GM19043 (cell line): Measurements from ENCODE around the gene TBC1D9B.

Experiments
- ATAC-seq: cut with Tn5 transposase; IDR thresholded peaks from one replicate; pipeline ENCODE4 v1.9.1; 2021; ENCODE audit warnings: low read depth; ENCODE audit not compliant: unreplicated experiment

The TBC1D9B gene

DNA sequence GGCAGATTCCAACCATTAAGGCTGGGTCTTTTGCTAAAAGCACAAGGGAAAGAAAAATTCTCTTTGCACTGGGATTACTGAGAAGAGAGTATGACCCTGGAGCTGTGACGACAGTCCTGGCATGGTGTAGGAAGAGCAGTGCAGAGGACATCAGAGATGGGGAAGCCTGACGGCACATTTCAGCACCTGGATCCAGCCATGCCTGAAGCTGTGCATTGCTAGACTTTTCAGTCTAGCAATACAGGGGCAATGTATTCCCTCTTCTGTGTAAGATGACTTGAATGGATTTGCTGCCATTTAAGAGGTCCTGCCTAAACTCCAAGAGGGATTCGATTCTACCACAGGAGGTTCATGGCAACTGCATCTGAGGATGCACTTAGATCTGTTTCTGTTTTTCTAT lies 36.7 kb downstream of the TBC1D9B start:
- ATAC-seq: no peak

DNA sequence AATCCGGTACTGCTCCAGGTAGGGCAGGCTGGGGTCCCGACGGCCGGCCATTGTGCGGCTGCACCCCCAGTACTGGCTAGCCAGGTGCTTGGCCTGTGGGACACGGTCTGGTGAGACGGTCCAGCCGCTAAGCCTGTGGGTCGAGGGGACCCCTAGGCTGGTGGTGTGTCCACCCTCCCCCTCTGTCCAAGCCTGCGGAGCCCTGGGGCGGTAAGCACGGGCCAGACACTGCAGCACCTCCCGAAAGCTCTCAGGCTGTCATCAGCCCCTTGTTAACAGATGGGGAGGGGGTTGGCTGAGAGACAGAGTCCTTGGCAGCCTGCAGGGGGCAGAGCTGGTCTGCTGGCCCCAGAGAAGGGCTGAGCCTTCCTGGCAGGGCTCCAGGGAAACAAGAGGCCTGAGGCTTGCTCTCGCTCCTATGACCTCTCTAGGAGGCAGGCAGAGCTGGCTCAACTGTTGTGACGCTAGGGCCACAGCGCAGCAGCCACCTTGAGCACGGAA lies 37.2 kb downstream of the TBC1D9B start:
- no peak for ATAC-seq

DNA sequence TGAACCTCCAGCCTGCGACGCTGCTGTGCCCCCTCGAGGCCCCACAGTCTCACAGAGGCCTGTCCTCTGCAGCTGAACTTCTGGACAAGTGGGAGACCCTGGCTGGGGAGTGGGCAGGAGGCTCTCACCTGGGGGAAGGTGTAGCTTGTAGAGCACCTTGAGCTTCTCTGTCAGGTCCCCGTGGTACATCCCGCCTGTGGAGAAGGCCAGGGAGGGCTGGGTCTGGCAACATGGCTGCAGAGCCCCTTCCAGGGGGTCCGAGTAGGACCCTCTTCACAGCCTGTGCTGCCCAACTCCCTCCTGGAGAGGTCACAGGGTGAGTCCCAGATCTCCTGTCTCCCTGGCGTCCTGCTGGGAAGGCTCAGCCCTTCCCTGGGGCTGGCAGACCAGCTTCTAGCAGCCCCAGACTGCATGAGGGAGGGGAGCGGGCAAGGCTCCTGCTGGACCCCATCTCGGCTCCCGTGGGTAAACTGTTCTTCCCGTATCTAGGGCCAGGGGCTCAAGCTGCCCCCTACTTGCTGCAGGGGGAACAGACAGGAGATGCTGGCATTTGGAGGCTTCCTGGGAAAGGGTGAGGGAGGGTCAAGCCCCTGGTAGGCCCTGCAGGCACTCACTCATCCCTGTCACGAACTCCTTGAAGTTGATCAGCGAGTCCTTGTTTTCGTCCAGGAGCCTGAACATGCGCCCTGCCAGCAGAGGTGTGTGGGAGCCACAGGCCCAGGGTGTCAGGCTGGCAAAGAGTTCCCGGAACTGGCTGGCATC lies 37.9 kb downstream of the TBC1D9B start:
- no peak for ATAC-seq

DNA sequence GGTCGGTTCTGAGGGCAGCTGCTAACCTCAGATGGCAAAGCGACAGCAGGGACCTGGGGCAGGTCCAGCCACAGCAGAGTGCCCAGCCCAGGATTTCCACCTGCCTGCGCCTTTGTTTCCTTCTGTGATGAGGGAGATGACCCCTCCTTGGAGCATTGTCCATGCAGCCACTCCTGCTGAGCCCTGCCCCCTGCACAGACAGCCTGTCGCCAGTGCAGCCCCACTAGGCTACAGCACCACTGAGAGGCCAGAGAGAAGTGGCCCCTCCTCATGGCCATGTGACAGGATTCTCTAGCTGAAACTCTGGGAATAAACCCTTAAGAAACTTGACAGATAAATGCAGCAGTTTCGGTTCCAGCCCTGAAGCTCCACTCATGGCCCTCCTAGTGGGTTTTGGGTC lies 38.6 kb downstream of the TBC1D9B start:
- no peak for ATAC-seq

DNA sequence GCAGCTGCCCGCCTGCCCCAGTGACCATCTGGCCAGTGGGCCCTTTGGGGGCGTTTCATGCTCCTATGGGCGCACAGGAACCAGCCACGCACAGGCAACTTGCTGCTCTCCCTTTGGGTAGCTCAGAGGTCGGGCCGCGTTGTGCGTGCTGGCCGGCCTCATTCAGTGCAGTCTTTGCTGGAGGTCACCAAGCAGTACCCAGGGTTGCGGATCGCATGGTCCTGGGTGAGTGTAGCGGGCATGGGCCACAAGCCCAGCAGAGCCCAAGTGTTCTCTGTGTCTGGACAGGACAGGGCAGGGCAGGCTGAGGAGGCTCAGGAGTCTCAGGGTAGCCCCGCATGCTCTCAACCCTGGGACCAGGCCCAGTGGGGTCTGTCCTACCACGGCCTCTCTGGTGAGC lies 39.2 kb downstream of the TBC1D9B start:
- no peak for ATAC-seq

DNA sequence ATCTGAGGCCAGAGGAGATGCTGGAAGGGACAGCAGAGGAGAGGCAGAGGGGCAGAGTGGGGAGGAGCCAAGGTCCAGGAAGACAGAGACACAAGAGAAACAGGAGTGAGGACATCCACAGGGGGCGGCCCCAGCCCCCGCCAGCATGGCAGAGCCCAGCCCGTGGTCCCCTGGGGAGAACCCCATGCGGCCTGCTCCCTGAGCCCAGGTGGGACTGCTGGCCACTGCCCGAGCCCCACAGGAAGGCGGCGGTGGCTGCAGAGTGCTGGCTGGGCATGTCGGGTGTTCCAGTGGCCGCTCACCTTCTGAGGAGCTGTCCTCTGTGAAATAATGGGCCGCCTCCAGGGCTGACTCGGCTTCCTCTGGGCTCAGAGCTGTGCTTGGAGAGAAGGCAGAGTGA lies 40.2 kb downstream of the TBC1D9B start:
- no peak for ATAC-seq

DNA sequence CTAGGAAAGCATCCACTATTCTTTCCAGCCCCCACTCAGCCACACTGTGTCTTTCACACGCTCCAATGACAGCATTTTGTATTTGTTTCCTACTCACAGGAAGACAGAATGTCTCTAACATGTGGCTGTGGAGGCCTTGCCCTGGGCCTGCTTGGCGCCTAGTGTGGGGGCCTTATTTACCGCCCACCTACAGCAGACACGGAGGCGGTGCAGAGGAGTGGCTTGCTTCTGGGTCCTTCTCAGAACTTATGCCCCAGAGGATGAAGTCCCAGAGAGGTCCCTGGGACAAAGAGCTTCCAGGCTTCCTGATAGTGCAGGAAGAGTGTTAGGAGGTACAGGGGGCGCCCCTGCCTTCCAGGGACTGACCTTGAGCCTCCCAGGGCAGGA lies 40.6 kb downstream of the TBC1D9B start:
- no peak for ATAC-seq

DNA sequence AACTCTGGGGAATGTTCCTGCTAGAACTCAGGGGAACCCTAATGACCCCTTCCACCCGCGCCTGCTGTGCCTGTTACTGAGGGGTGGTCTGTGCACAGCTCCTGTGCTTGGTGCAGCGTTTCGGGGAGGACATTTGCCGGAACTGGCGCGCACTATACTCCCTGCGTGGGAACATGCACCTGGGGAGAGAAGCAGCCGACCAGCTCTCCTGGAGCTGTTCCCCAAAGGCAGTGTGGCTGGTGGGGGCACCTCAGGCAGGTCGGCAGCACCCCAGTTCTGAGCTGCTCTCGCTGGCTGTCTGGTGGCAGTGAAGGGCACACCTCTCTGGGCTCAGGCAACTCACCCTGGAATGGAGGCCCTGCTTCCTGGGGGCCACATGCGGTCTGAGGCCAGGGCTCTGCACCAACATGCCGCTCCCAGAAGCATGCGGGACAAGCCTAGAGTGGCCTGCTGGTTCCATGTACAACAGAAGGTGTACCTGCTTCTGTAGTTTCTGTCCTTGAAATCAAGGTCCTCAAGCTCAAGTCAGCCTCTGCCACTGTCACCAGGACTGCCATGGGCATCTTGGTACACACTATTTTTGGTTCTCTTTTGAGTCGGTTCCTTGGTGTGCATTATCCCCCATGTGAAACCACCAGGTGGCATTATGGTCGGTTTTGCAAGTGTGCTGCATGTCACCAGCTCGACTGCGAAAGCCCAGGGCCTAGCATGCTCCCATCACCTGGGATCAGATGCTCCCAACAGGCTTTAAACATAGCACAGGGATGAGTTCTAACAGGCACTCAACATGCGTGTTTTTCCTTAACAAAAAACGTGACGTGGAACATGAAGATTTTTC lies 41.2 kb downstream of the TBC1D9B start:
- ATAC-seq: no peak

DNA sequence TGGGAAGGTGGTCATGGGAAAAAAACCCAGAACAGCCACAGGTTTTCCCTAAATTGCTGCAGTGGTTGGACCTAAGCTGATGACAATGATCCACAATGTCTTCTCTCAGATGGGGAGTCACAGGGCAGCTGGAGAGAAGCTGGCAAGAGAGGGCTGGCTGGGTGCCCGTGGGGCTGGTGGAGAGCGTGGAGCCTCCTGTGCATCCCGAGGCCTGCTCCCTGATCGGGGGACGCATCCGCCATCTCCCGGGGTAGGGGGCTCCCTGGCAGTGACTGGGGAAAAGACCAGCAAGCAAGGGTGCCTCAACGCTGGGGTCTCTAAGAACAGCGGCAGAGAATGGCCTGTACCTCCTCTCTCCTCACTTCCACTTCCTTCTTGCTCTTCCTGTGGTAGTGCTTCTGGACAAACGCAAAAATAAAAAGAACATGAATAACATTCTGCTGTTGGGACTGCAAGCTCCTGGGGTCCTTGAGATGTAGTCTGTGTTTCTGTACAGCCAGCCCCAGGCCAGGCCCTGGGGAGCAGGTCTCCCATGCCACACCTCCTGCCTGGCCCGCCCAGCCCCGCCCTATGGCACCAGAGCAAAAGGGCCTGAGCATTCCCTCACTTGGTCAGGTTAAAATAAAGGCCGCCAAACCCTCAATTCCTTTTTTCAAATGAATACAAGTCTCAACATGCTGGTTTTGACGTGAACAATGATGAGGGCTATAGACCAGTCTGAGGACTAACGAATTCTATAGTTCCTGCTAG lies 42.0 kb downstream of the TBC1D9B start:
- ATAC-seq: no peak

DNA sequence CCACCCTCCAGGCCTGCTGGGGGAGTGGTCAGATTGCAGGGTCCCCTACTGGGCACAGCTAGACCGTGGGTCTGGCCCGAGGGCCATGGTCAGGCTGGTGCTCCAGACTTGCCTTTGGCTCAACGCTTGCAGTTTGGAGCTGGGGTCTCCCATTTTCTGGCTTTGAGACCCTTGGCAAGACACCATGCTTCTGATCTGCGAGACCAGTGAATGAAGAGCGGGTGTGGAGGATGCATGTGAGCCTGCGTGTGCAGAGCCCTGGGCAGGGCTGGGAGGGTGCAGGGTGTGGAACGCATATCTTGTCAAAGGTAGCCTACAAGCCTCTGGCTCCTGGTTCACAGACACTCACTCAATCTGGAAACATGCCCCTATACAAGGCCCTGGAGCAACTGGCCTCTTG lies 43.0 kb downstream of the TBC1D9B start:
- no peak for ATAC-seq

DNA sequence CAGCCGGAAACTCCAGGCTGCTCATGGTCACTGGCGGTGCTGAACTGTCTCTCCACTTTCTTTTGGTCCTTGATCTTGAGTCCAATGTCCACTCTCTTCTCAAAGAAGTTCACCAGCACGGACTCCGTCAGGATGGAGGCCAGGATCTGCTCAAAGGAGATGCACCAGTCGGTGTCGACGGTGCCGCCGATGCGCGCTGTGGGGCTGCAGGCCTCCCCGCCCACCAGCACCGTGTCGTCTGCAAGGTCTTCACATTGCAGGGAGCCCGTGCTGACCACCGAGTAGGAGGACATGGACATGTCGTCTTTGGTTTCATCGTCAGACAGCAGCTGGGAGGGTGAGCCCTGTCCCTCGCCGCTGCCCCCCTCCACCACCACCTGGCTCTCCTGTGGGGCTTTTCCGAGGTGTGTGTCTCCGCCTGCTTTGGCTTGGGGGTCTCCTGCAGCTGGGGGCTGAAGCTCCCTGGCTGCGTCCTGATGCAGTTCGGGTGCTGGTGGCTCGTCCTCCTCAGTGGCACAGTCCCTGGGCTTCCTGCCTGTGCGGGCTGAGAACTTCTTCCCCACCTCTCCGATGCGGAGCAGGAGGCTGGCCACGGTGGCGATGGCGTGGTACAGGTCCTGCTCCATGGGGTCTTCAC lies 44.1 kb downstream of the TBC1D9B start:
- no peak for ATAC-seq

DNA sequence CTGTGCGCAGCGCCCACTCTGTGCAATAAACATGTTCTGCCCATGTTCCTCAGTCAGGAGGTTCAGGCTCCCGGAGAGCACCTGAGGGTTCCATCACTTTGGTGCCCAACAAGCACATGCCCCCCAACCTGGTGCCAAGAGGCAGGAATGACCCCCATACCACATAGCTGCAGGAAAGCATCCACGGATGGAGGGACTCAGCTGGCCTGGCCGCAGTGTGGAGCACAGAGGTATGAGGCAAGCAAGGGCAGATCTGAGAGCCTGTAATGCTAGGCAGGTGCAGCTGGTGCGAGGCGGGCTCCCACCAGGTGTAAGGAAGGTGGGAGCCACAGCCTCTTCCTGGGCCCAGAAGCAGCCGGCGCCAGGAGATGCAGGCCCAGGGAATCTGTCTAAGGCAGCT lies 44.8 kb downstream of the TBC1D9B start:
- no peak for ATAC-seq

DNA sequence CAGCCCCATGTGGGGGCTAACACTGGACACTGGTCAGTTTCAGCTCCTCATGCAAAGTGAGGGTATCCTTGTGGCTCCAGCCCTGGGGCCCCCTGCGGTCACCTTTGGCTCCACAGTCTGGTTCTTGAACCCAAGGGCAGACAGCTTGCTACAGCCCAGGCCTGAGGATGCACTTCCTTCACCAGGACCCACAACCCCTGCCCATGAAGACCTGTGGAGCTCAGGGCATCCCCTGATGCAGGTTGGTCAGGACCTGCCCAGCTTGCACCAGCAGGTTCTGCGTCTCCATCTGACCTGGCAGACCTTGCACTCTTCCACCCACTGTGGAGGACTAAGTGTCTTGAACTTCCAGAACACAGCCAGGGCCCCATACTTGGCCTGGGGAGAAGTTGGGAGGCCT lies 45.4 kb downstream of the TBC1D9B start:
- ATAC-seq: no peak

DNA sequence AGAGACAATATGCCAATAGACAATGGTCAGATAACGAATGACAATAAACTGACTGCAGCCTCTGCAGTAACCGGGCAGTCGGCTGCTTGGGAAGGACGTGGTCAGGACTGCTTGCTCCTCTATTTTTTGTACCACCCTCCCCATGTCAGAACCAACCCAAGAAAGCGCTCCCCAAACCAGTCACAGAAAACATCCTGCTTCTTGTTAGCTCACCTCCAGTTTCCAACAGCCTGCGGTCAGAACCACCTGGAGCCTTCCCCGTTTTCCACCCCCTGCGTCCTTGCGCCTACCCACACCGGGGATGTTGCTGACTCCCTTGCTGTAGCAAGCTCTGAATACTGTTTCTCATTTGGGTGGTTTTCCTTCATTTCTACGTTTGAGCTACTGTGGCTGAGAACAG lies 47.4 kb downstream of the TBC1D9B start:
- no peak for ATAC-seq

DNA sequence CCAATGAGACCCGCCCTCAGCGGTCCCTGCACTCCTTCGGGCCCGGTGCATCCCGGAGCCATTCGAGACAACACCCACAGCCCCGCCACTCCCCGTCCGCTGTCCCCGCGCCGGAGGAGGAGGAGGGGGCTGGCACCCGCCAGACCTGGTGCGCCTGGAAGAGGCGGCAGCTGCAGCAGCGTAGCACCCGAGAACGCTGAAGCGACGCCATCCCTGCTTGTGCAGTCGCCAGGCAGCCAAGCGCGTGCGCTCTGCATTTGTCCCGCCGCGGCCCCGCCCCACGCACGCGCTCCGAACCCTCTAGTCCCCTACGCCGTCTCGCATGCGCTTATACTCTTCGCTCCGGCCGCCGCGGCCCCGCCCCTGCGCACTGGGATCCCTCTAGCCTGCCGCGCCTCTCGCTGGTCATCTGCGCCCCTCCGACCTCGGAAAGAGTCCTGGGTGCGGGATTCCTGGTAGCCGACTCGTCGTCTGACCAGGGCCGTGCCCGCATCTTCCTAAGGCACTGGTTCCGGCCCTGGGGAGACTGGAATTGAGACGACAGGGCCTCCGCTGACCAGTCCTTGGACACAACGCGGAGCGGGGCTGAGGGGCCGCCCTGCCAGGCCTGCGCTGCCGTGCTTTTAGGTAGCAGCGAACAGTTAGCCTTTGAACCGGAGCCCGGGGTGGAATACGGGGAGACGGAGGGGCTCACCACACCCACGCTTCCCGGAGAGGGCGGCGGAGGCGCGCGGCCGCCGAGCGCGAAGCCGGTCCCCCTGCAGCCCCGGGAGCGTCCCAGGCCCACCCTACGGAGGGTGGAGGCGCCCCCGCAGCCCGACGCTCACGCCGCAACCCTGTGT lies 48.9 kb downstream of the TBC1D9B start, which contains the start of gene MRNIP:
Gene MRNIP, minus strand, starts transcription at position 232 of the 842 bp plus-strand sequence. Its CDS starts 21 bp downstream, at position 211.
- ATAC-seq: peak; percentile 97

DNA sequence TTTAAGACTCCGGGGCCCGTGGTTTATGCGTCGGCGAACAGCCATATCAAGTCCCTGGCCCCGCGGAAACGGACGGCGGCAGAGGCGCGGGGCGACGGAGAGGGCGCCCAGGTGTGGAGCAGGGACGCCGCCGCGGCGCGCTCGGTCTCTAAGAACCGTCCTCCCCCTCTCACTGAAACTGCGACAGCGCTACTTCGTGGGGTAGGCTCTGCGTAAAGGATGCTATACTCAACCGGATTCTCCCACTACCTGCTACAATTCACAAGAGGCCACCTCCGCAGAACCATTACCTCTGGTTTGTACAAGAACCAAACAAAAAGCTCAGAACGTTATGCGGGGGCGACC lies 49.5 kb downstream of the TBC1D9B start:
- peak; percentile 28 for ATAC-seq

DNA sequence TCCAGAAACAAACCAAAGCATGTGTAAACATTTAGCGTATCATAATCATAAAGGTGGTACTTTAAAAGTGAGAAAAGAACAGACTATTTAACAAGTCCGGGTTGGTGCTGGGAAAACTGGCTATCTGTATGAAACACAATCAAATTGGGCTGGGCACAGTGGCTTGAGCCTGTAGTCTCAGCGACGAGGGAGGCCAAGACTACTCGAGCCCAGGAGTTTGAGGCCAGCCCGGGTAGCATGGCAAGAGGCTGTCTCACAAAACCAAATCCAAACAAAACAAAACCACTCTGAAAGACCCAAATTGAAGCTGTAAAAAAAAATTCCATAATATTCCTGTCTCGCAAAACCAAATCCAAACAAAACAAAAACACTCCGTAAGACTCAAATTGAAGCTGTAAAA lies 53.3 kb downstream of the TBC1D9B start:
- no peak for ATAC-seq

DNA sequence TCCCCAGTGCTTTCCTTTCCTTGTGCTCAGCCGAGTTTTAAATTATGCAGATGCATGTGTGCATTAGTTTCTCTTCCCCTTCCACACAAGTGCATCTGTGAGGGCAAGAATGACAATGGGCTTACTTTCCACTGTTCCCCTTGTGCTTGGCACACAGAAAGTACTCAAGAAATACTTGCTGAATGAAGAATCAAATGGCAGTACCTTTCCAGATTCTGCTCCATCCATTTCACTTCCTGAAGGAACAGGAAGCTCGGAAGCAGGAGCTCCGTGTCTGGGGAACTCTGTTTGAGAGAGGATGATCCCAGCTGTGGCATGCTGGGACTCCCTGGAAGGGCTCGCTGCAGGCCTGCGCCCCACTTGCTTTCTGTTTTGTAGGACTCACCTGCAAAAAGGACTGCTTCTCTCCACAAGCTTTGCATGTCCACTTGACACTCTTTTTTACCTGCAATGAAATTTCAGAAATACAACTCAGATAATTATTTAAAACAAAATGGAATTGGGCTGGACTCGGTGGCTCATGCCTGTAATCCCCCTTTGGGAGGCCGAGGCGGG lies 54.6 kb downstream of the TBC1D9B start:
- peak; percentile 90 for ATAC-seq

DNA sequence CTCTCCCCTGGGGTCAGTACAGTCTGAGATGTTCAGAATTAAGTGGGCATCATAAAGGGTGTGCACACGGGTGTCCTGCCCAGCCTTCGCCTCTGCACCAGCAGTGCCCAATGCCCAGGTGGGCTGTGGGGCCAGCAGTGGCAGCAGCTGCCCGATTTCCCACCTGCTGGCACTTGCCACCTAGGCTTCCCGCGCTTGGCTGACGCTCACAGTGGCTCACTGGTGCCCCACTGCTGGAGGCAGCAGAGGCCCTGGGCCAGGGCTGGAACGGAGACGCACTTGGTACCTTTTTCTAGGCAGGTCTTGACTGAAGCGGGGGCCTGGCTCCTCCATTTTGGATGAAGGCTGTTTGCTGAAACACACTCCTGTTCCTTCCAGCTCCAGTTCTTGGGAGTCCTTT lies 66.1 kb downstream of the TBC1D9B start:
- no peak for ATAC-seq
